HepG2 (cell line): ENCODE results near the gene CELF2. TPM values are rescaled to one million over a fixed set of nuclear protein-coding genes. Genes with fewer than 3 reads are reported as not detected.

ENCODE experiments used
- HES4 ChIP-seq: sonication (generic); formaldehyde crosslinking; IDR thresholded peaks from 2 replicates; pipeline ENCODE4 v1.9.0; 2021; ENCODE audit warnings: mild to moderate bottlenecking, missing genetic modification reagents, borderline replicate concordance
- MAFF ChIP-seq: IDR thresholded peaks from 2 replicates; pipeline ENCODE4 v1.6.1; 2011; ENCODE audit warnings: low read depth, low read length, improper control_type of control experiment
- MYNN ChIP-seq: sonication (generic); formaldehyde crosslinking; IDR thresholded peaks from 2 replicates; pipeline ENCODE4 v1.4.0; 2020; ENCODE audit warnings: mild to moderate bottlenecking, low read depth, missing genetic modification reagents
- MZF1 ChIP-seq: sonication (generic); formaldehyde crosslinking; IDR thresholded peaks from 2 replicates; pipeline ENCODE4 v1.8.1; 2023; ENCODE audit warnings: mild to moderate bottlenecking, missing genetic modification reagents, borderline replicate concordance
- TSC22D2 ChIP-seq: sonication (generic); formaldehyde crosslinking; IDR thresholded peaks from 2 replicates; pipeline ENCODE4 v1.5.1; 2020; ENCODE audit warnings: missing genetic modification reagents, mild to moderate bottlenecking, borderline replicate concordance
- polyA plus RNA-seq, 8 experiments: library from polyadenylated mRNA; depleted of rRNA in 3 of 8; stranded (reverse) in 7 of 8; unstranded in 1 of 8; fragments of >200 nt; fragmentation: Illumina TruSeq in 4 of 8; extraction: Trizol in 4 of 8; gene quantifications; 2 replicates each; pipeline versions ENCODE4 v1.2.1 to v1.2.3, GENCODE V29; 2011 to 2016; ENCODE audit warnings: low read depth in 4 of 8, missing spikeins in 1 of 8, mixed read lengths in 1 of 8; ENCODE audit not compliant: insufficient read depth in 1 of 8
- total RNA-seq, 5 experiments: library from RNA; depleted of rRNA; stranded (reverse); fragments of >200 nt; fragmentation: Illumina TruSeq; extraction: Trizol; gene quantifications; 2 replicates each; pipeline ENCODE4 v1.2.3, GENCODE V29; 2016; ENCODE audit warnings: low read depth in 1 of 5
- TF ChIP-seq, protein P1 (sequence below), 2 experiments: fragments of 450-650 bp in 1 of 2; sonication (generic) in 1 of 2; formaldehyde crosslinking in 1 of 2; IDR thresholded peaks; 2 replicates each; pipeline versions ENCODE4 v1.6.1 to v1.8.0; 2016 to 2022; ENCODE audit warnings: antibody characterized with exemption in 1 of 2, mild to moderate bottlenecking in 1 of 2, missing genetic modification reagents in 1 of 2
- TF ChIP-seq, protein P2 (sequence below): sonication (generic); formaldehyde crosslinking; IDR thresholded peaks from 2 replicates; pipeline ENCODE4 v1.4.0; 2020; ENCODE audit warnings: missing genetic modification reagents
- TF ChIP-seq, protein P3 (sequence below): sonication (generic); formaldehyde crosslinking; conservative IDR thresholded peaks from 2 replicates; pipeline ENCODE4 v1.8.0; 2022; ENCODE audit warnings: mild to moderate bottlenecking, moderate library complexity, missing genetic modification reagents

The CELF2 gene
- total and polyA plus RNA-seq, 2 of the 13 experiments (the other 11 are each of a cell fraction or from before 2014, with no cell fraction given) = not detected

DNA sequence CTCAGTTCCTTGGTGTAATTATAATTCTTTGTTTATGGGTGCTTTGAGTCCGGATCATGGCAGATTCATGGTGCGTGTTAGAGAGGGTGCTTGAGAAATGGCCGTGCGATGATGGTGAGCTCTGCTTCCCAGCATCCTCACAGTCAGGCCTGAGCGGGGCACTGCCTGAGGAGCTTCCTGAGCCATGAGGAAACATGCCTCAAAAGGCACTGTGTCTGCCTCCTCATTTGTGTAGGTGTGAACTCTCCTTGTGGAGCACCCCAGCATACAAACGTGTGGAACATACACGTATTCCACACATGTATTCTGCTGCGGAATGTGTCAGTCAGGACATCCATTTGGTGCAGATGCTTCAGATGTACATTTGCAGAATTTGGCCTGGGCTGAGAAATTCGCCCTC lies 205.4 kb downstream of the CELF2 start (continued):
- TF ChIP-seq, protein P1, sequence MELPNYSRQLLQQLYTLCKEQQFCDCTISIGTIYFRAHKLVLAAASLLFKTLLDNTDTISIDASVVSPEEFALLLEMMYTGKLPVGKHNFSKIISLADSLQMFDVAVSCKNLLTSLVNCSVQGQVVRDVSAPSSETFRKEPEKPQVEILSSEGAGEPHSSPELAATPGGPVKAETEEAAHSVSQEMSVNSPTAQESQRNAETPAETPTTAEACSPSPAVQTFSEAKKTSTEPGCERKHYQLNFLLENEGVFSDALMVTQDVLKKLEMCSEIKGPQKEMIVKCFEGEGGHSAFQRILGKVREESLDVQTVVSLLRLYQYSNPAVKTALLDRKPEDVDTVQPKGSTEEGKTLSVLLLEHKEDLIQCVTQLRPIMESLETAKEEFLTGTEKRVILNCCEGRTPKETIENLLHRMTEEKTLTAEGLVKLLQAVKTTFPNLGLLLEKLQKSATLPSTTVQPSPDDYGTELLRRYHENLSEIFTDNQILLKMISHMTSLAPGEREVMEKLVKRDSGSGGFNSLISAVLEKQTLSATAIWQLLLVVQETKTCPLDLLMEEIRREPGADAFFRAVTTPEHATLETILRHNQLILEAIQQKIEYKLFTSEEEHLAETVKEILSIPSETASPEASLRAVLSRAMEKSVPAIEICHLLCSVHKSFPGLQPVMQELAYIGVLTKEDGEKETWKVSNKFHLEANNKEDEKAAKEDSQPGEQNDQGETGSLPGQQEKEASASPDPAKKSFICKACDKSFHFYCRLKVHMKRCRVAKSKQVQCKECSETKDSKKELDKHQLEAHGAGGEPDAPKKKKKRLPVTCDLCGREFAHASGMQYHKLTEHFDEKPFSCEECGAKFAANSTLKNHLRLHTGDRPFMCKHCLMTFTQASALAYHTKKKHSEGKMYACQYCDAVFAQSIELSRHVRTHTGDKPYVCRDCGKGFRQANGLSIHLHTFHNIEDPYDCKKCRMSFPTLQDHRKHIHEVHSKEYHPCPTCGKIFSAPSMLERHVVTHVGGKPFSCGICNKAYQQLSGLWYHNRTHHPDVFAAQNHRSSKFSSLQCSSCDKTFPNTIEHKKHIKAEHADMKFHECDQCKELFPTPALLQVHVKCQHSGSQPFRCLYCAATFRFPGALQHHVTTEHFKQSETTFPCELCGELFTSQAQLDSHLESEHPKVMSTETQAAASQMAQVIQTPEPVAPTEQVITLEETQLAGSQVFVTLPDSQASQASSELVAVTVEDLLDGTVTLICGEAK (IDR thresholded peaks at IDR 0.05) = no peak
- TF ChIP-seq, protein P1 (CRISPR knock-in tag; IDR thresholded peaks at IDR 0.05) = no peak
- TF ChIP-seq, protein P2, sequence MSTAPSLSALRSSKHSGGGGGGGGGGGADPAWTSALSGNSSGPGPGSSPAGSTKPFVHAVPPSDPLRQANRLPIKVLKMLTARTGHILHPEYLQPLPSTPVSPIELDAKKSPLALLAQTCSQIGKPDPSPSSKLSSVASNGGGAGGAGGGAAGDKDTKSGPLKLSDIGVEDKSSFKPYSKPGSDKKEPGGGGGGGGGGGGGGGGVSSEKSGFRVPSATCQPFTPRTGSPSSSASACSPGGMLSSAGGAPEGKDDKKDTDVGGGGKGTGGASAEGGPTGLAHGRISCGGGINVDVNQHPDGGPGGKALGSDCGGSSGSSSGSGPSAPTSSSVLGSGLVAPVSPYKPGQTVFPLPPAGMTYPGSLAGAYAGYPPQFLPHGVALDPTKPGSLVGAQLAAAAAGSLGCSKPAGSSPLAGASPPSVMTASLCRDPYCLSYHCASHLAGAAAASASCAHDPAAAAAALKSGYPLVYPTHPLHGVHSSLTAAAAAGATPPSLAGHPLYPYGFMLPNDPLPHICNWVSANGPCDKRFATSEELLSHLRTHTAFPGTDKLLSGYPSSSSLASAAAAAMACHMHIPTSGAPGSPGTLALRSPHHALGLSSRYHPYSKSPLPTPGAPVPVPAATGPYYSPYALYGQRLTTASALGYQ = no peak
- no peak for TF ChIP-seq HES4 (CRISPR knock-in tag)
- no peak for TF ChIP-seq TSC22D2
- TF ChIP-seq MYNN (CRISPR knock-in tag) = no peak
- no peak for TF ChIP-seq MAFF
- TF ChIP-seq MZF1 (CRISPR knock-in tag) = no peak
- TF ChIP-seq, protein P3, sequence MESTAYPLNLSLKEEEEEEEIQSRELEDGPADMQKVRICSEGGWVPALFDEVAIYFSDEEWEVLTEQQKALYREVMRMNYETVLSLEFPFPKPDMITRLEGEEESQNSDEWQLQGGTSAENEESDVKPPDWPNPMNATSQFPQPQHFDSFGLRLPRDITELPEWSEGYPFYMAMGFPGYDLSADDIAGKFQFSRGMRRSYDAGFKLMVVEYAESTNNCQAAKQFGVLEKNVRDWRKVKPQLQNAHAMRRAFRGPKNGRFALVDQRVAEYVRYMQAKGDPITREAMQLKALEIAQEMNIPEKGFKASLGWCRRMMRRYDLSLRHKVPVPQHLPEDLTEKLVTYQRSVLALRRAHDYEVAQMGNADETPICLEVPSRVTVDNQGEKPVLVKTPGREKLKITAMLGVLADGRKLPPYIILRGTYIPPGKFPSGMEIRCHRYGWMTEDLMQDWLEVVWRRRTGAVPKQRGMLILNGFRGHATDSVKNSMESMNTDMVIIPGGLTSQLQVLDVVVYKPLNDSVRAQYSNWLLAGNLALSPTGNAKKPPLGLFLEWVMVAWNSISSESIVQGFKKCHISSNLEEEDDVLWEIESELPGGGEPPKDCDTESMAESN (CRISPR knock-in tag) = no peak
- TF ChIP-seq, all 625 proteins: peak for 0
